GM12878 (cell line): Measurements from ENCODE around the gene OGA. TPM values are rescaled to one million over a fixed set of nuclear protein-coding genes. Genes with fewer than 3 reads are reported as not detected.

Experiments
- ATAC-seq: fragments of 200-7000 bp; cut with Tn5 transposase; 3 replicates; pipeline ENCODE4 v1.9.1; 2020; ENCODE audit warnings: mild to moderate bottlenecking, moderate library complexity
- BruUV-seq: library from RNA; stranded (reverse); fragments of 400-500 nt; replicated peaks from 2 replicates; lab custom pipeline; 2021; lab: Mats Ljungman, UMichigan
- CTCF ChIA-PET: fragments of 300-600 bp; sonication (Branson Sonifier 250); formaldehyde crosslinking; extraction: SDS; loops from one replicate; lab custom pipeline; 2021; ENCODE audit warnings: inconsistent platforms; lab: Yijun Ruan, JAX
- POLR2A ChIA-PET: fragments of 350-600 bp; formaldehyde crosslinking; extraction: SDS; loops from one replicate; lab custom pipeline; 2021; ENCODE audit warnings: inconsistent platforms; lab: Charles Lee
- RAD21 ChIA-PET: fragments of 300-600 bp; sonication (Branson Sonifier 250); formaldehyde crosslinking; loops from one replicate; lab custom pipeline; 2023; ENCODE audit warnings: antibody characterized with exemption; ENCODE audit not compliant: unreplicated experiment; lab: Charles Lee
- SMC1A ChIA-PET: fragments of 300-600 bp; sonication (Branson Sonifier 250); formaldehyde crosslinking; loops from one replicate; lab custom pipeline; 2023; ENCODE audit not compliant: unreplicated experiment, uncharacterized antibody; lab: Charles Lee
- DNase-seq: peaks from one replicate; pipeline ENCODE4 v3.0.0-alpha.2; 2011; ENCODE audit warnings: low read depth, low spot score
- FAIRE-seq: peaks from 3 replicates; lab custom pipeline; 2011; peaks lifted over from hg19 to GRCh38; lab: Jason Lieb, UNC
- H2AFZ ChIP-seq: 2 replicates; pipeline ENCODE4 v1.6.0; 2011; ENCODE audit warnings: low read depth, low read length, control low read depth; ENCODE audit not compliant: control insufficient read depth
- H3K27ac ChIP-seq: 2 replicates; pipeline ENCODE4 v1.5.1; 2011; ENCODE audit warnings: control low read depth; ENCODE audit not compliant: control insufficient read depth, insufficient read depth
- H3K27me3 ChIP-seq, 2 experiments: replicated peaks in 1 of 2; 2 replicates each; pipeline versions ENCODE4 v1.6.0 to v1.6.1; 2011; ENCODE audit warnings: low read length in 1 of 2; ENCODE audit not compliant: control insufficient read depth in 2 of 2, insufficient read depth in 2 of 2
- H3K36me3 ChIP-seq, 2 experiments: 2 replicates each; pipeline ENCODE4 v1.5.1; 2011; ENCODE audit warnings: low read length in 1 of 2; ENCODE audit not compliant: control insufficient read depth in 2 of 2, insufficient read depth in 2 of 2
- H3K4me1 ChIP-seq: 2 replicates; pipeline ENCODE4 v1.6.1; 2011; ENCODE audit warnings: mild to moderate bottlenecking, low read length, moderate library complexity, mixed read lengths; ENCODE audit not compliant: control insufficient read depth, insufficient read depth
- H3K4me2 ChIP-seq: 2 replicates; pipeline ENCODE4 v1.6.0; 2011; ENCODE audit warnings: control low read depth; ENCODE audit not compliant: control insufficient read depth, insufficient read depth
- H3K4me3 ChIP-seq: fragments of 200-600 bp; sonication (generic); 2 replicates; pipeline ENCODE4 v1.5.1; 2016
- H3K79me2 ChIP-seq: 2 replicates; pipeline ENCODE4 v1.6.0; 2011; ENCODE audit warnings: low read length; ENCODE audit not compliant: control insufficient read depth, insufficient read depth
- H3K9ac ChIP-seq: 2 replicates; pipeline ENCODE4 v1.8.0; 2011; ENCODE audit warnings: low read length, control low read depth, mixed read lengths; ENCODE audit not compliant: control insufficient read depth, insufficient read depth
- H3K9me3 ChIP-seq: replicated peaks from 3 replicates; pipeline ENCODE4 v1.5.1; 2011; ENCODE audit warnings: mild to moderate bottlenecking, low read length; ENCODE audit not compliant: control insufficient read depth, insufficient read depth
- H4K20me1 ChIP-seq: 2 replicates; pipeline ENCODE4 v1.6.0; 2011; ENCODE audit not compliant: control insufficient read depth, insufficient read depth
- BMI1 ChIP-seq: fragments of 450-650 bp; IDR thresholded peaks from 2 replicates; pipeline ENCODE4 v1.6.1; 2016; ENCODE audit warnings: mild to moderate bottlenecking, moderate library complexity, borderline replicate concordance
- CBX5 ChIP-seq: sonication (generic); IDR thresholded peaks from 2 replicates; pipeline ENCODE4 v1.6.1; 2016; ENCODE audit warnings: low read depth, moderate library complexity, mild to moderate bottlenecking, inconsistent platforms
- HDGF ChIP-seq: fragments of 450-650 bp; IDR thresholded peaks from 2 replicates; pipeline ENCODE4 v1.6.1; 2016; ENCODE audit warnings: antibody characterized with exemption
- MEF2A ChIP-seq: IDR thresholded peaks from 2 replicates; pipeline ENCODE4 v1.6.1; 2011; ENCODE audit warnings: low read depth, mild to moderate bottlenecking, low read length, moderate library complexity; ENCODE audit not compliant: insufficient read depth
- MLLT1 ChIP-seq: fragments of 450-650 bp; IDR thresholded peaks from 2 replicates; pipeline ENCODE4 v1.6.1; 2016; ENCODE audit warnings: mild to moderate bottlenecking
- NBN ChIP-seq: fragments of 450-650 bp; IDR thresholded peaks from 2 replicates; pipeline ENCODE4 v1.6.1; 2016
- RB1 ChIP-seq: fragments of 450-650 bp; formaldehyde crosslinking; IDR thresholded peaks from 2 replicates; pipeline ENCODE4 v1.6.1; 2017; ENCODE audit warnings: mild to moderate bottlenecking, borderline replicate concordance
- RUNX3 ChIP-seq: IDR thresholded peaks from 2 replicates; pipeline ENCODE4 v1.6.1; 2012; ENCODE audit warnings: low read length, inconsistent platforms
- SREBF1 ChIP-seq: IDR thresholded peaks from 2 replicates; pipeline ENCODE4 v1.6.1; 2012; ENCODE audit warnings: mild to moderate bottlenecking, low read length
- ZZZ3 ChIP-seq: IDR thresholded peaks from 2 replicates; pipeline ENCODE4 v1.6.1; 2011; ENCODE audit warnings: low read depth; ENCODE audit not compliant: control insufficient read depth, insufficient read length
- WGBS: methylation state at CpG from one replicate; pipeline ENCODE4 v1.1.6; 2016; ENCODE audit warnings: low lambda C conversion rate; ENCODE audit not compliant: insufficient replicate concordance, insufficient coverage; ENCODE audit errors: missing lambda C conversion rate; 5-methylcytosine and 5-hydroxymethylcytosine counted together
- in situ Hi-C: fragments of 300-500 bp; cut with MboI; formaldehyde crosslinking; loops from 9 replicates; pipeline ENCODE4 v1.14.3; 2018; ENCODE audit warnings: mixed read lengths
- intact Hi-C: fragments of 100-400 bp; cut with micrococcal nuclease; formaldehyde crosslinking; loops from one replicate; pipeline ENCODE4 v1.14.2; 2022; ENCODE audit not compliant: unreplicated experiment
- polyA plus RNA-seq, 11 experiments: library from polyadenylated mRNA; depleted of rRNA in 4 of 11; unstranded in 6 of 11; stranded (reverse) in 5 of 11; fragments of >200 nt; fragmentation: Nextera tagmentation in 4 of 11; fragmentation: Illumina TruSeq in 1 of 11; extraction: Ambion mirVana in 4 of 11; extraction: Trizol in 1 of 11; gene quantifications; 1 replicate in 1 of 11; 2 replicates in 10 of 11; pipeline versions ENCODE4 v1.2.1 to v1.2.3, GENCODE V29; 2011 to 2016; ENCODE audit warnings: inconsistent platforms in 2 of 11, missing spikeins in 2 of 11, low read depth in 1 of 11
- total RNA-seq, 4 experiments: library from RNA; depleted of rRNA in 3 of 4; stranded (reverse); fragments of >200 nt in 3 of 4; fragmentation: Illumina TruSeq in 1 of 4; extraction: Trizol in 1 of 4; gene quantifications; 2 replicates each; pipeline versions ENCODE4 v1.2.1 to v1.2.3, GENCODE V29; 2013 to 2021
- TF ChIP-seq, protein P1 (sequence below): IDR thresholded peaks from 2 replicates; pipeline ENCODE4 v1.6.1; 2011; ENCODE audit warnings: borderline replicate concordance, low read depth, mild to moderate bottlenecking, moderate library complexity, mixed read lengths, low read length; ENCODE audit not compliant: insufficient read depth; ENCODE audit errors: extremely low read length

The OGA gene
- total and polyA plus RNA-seq, 10 of the 15 experiments (the other 5 are each of a cell fraction or from before 2014, with no cell fraction given): 23.0 to 145 (median 85.2) TPM

- in situ Hi-C loops (no loop called here), intact Hi-C loops (loop anchor here (5.0 kb wide), 1 partner anchor 279 kb away; no protein-coding TSS in a partner anchor)
- H3K4me2 ChIP-seq: no peak overlapping the region
- RAD21 ChIA-PET: interaction anchor here (0.8 to 9.5 kb wide), 6 partner anchors 47 to 231 kb away, joined by 3 to 538 read pairs (median 63); no protein-coding TSS in a partner anchor
- CTCF ChIA-PET: interaction anchor here (0.6 to 17.0 kb wide), 7 partner anchors 16 to 1023 kb away, joined by 3 to 697 read pairs (median 143); partner anchors contain the start of gene HPS6
- no TSS peak for BruUV-seq
- H3K79me2 ChIP-seq: no peaks in the 10 kb centered on the region; the same call in 1 of the 2 replicates
- H4K20me1 ChIP-seq: no peaks in the 10 kb centered on the region; the same call in 1 of the 2 replicates
- ATAC-seq (no peak), DNase-seq (no peak), FAIRE-seq (no peak)
- SMC1A ChIA-PET: interaction anchor here (0.6 to 13.6 kb wide), 9 partner anchors 17 to 234 kb away, joined by 3 to 407 read pairs (median 6); no protein-coding TSS in a partner anchor
- no peak overlapping the region for H3K27ac ChIP-seq
- no peaks in the 10 kb centered on the region; a peak in 1 of 4 replicates for H3K36me3 ChIP-seq
- POLR2A ChIA-PET: interaction anchor here (0.8 to 1.8 kb wide), 5 partner anchors 9 to 169 kb away, joined by 3 to 8 read pairs (median 5); partner anchors contain the start of gene OGA
- no peak for TF ChIP-seq NBN
- no peak overlapping the region for H3K9ac ChIP-seq
- peaks cover 27% of the 10 kb centered on the region for H3K4me1 ChIP-seq
- H3K9me3 ChIP-seq: no peaks in the 10 kb centered on the region
- H3K27me3 ChIP-seq: no peaks in the 10 kb centered on the region
- no peak overlapping the region for H2AFZ ChIP-seq
- WGBS: 80% methylated on average over 6 of the region's 6 CpGs
- H3K4me3 ChIP-seq: no peak overlapping the region
Measured at GRCh38 chr10:101838416-101838970, 20.2 kb upstream of the OGA start.

GRCh38 chr10:101837748-101838147 is 19.5 kb upstream of the OGA start:
- Histone ChIP-seq H3K36me3 (no peaks in the 10 kb centered on the region; a peak in 1 of 4 replicates), H3K27ac (no peak overlapping the region), H3K9ac (no peak overlapping the region), H3K79me2 (no peaks in the 10 kb centered on the region; the same call in 1 of the 2 replicates), H4K20me1 (no peaks in the 10 kb centered on the region; the same call in 1 of the 2 replicates), H3K4me2 (no peak overlapping the region), H3K27me3 (no peaks in the 10 kb centered on the region), H3K4me1 (peaks cover 21% of the 10 kb centered on the region), H3K4me3 (no peak overlapping the region), H2AFZ (no peak overlapping the region), H3K9me3 (no peaks in the 10 kb centered on the region)
- ATAC-seq (no peak), DNase-seq (no peak), FAIRE-seq (no peak)
- no TSS peak for BruUV-seq
- SMC1A ChIA-PET: interaction anchor here (0.7 to 13.6 kb wide), 13 partner anchors 16 to 235 kb away, joined by 3 to 407 read pairs (median 4); partner anchors contain the start of gene OGA
- in situ Hi-C loops: no loop called here
- intact Hi-C loops: loop anchor here (5.0 kb wide), 1 partner anchor 280 kb away; no protein-coding TSS in a partner anchor
- CTCF ChIA-PET: interaction anchor here (0.6 to 17.0 kb wide), 19 partner anchors 12 to 1024 kb away, joined by 3 to 697 read pairs (median 5); partner anchors contain the start of gene ARMH3
- POLR2A ChIA-PET: interaction anchor here (0.6 to 1.4 kb wide), 4 partner anchors 8 to 170 kb away, joined by 3 to 6 read pairs (median 4); partner anchors contain the start of gene OGA
- RAD21 ChIA-PET: interaction anchor here (0.8 to 9.5 kb wide), 5 partner anchors 19 to 169 kb away, joined by 3 to 538 read pairs (median 4); partner anchors contain the start of gene OGA
- 88% methylated on average over 2 of the region's 2 CpGs for WGBS
- TF ChIP-seq SREBF1 (no peak), RB1 (no peak), CBX5 (no peak), HDGF (no peak), MEF2A (no peak), MLLT1 (no peak), ZZZ3 (no peak), BMI1 (no peak), RUNX3 (no peak)
- TF ChIP-seq, protein P1, sequence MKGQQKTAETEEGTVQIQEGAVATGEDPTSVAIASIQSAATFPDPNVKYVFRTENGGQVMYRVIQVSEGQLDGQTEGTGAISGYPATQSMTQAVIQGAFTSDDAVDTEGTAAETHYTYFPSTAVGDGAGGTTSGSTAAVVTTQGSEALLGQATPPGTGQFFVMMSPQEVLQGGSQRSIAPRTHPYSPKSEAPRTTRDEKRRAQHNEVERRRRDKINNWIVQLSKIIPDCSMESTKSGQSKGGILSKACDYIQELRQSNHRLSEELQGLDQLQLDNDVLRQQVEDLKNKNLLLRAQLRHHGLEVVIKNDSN: no peak
